CD4-positive, alpha-beta T cell treated with Interleukin-4 for 1 hour (primary cell): ENCODE results near the gene MAPK8IP3.
"Not testable (repeated sequence)": the region's sequence is repeated elsewhere in the genome, so short reads cannot be mapped to it uniquely, and the experiment has no call there.

Experiments used
- DNase-seq, 2 donors: peaks; one replicate each; pipeline ENCODE4 v3.0.0-alpha.2; 2020 to 2022

The MAPK8IP3 gene

GRCh38 chr16:1713933-1714332, 7.9 kb downstream of the MAPK8IP3 start:
- peak in 1 of 2 donors; percentile 78 for DNase-seq

GRCh38 chr16:1715220-1715619, 9.2 kb downstream of the MAPK8IP3 start:
- DNase-seq = no peak

GRCh38 chr16:1718236-1718635, 12.2 kb downstream of the MAPK8IP3 start:
- DNase-seq = not testable (repeated sequence)

GRCh38 chr16:1719559-1720229, 13.7 kb downstream of the MAPK8IP3 start:
- DNase-seq = peak in 1 of 2 donors; percentile 36

- DNase-seq = no peak
Observed at GRCh38 chr16:1721372-1721771, 15.4 kb downstream of the MAPK8IP3 start.

- DNase-seq = peak; percentile 38 to 61
Observed at GRCh38 chr16:1723450-1724147, 17.6 kb downstream of the MAPK8IP3 start.

GRCh38 chr16:1724491-1724890, 18.5 kb downstream of the MAPK8IP3 start:
- DNase-seq = no peak

- no peak for DNase-seq
Observed at GRCh38 chr16:1726661-1727502, 20.9 kb downstream of the MAPK8IP3 start.

GRCh38 chr16:1727651-1728624, 21.9 kb downstream of the MAPK8IP3 start:
- DNase-seq = no peak

- no peak for DNase-seq
Observed at GRCh38 chr16:1729026-1729425, 23.0 kb downstream of the MAPK8IP3 start.

GRCh38 chr16:1729445-1729844, 23.4 kb downstream of the MAPK8IP3 start:
- DNase-seq = no peak

- DNase-seq = no peak
Observed at GRCh38 chr16:1731073-1731472, 25.1 kb downstream of the MAPK8IP3 start.

- no peak for DNase-seq
Observed at GRCh38 chr16:1731603-1732002, 25.6 kb downstream of the MAPK8IP3 start.

GRCh38 chr16:1732071-1732470, 26.1 kb downstream of the MAPK8IP3 start:
- DNase-seq = no peak

- not testable (repeated sequence) for DNase-seq
Observed at GRCh38 chr16:1732551-1732987, 26.6 kb downstream of the MAPK8IP3 start.

GRCh38 chr16:1734123-1734522, 28.1 kb downstream of the MAPK8IP3 start:
- no peak for DNase-seq

GRCh38 chr16:1734816-1735215, 28.8 kb downstream of the MAPK8IP3 start:
- no peak for DNase-seq

GRCh38 chr16:1740234-1740633, 34.2 kb downstream of the MAPK8IP3 start:
- no peak for DNase-seq

- no peak for DNase-seq
Observed at GRCh38 chr16:1740781-1741490, 34.9 kb downstream of the MAPK8IP3 start.

GRCh38 chr16:1741553-1742165, 35.7 kb downstream of the MAPK8IP3 start:
- no peak for DNase-seq
